Liver (tissue), 3 donors: ENCODE results near the gene KIR2DL1.
"Not testable (repeated sequence)": the region's sequence is repeated elsewhere in the genome, so short reads cannot be mapped to it uniquely, and the experiment has no call there.

Source experiments
- RAD21 ChIP-seq, 2 donors: IDR thresholded peaks; 2 replicates each; pipeline ENCODE4 v1.6.1; 2016; ENCODE audit warnings: antibody characterized with exemption in 2 of 2, mild to moderate bottlenecking in 2 of 2
- TF ChIP-seq, protein P1 (sequence below): fragments of 150-350 bp; IDR thresholded peaks from 2 replicates; pipeline ENCODE4 v1.5.1; 2017; ENCODE audit warnings: improper control_type of control experiment, low read depth, low read length; ENCODE audit not compliant: missing input control
- TF ChIP-seq, protein P2 (sequence below): IDR thresholded peaks from 2 replicates; pipeline ENCODE4 v1.6.1; 2016; ENCODE audit warnings: antibody characterized with exemption
- TF ChIP-seq, protein P3 (sequence below): IDR thresholded peaks from 2 replicates; pipeline ENCODE4 v1.6.1; 2016; ENCODE audit warnings: antibody characterized with exemption, mild to moderate bottlenecking
- donor health status: healthy.
- donor health status: healthy.

DNA sequence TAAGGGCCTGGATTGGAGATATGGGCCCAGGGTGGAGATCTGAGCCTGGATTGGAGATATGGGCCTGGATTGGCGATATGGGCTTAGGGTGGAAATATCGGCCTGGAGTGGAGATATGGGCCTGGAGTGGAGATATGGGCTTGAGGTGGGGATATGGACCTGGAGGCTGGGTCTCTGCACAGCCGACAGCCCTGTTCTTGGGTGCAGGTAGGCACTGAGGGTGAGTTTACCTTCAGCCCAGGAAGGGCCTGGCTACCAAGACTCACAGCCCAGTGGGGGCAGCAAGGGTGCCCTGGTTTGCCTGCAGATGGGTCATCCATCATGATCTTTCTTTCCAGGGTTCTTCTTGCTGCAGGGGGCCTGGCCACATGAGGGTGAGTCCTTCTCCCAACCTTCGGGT, 918 bp downstream of the KIR2DL1 start:
- TF ChIP-seq, protein P1, sequence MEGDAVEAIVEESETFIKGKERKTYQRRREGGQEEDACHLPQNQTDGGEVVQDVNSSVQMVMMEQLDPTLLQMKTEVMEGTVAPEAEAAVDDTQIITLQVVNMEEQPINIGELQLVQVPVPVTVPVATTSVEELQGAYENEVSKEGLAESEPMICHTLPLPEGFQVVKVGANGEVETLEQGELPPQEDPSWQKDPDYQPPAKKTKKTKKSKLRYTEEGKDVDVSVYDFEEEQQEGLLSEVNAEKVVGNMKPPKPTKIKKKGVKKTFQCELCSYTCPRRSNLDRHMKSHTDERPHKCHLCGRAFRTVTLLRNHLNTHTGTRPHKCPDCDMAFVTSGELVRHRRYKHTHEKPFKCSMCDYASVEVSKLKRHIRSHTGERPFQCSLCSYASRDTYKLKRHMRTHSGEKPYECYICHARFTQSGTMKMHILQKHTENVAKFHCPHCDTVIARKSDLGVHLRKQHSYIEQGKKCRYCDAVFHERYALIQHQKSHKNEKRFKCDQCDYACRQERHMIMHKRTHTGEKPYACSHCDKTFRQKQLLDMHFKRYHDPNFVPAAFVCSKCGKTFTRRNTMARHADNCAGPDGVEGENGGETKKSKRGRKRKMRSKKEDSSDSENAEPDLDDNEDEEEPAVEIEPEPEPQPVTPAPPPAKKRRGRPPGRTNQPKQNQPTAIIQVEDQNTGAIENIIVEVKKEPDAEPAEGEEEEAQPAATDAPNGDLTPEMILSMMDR, result not testable (repeated sequence)
- not testable (repeated sequence) for TF ChIP-seq RAD21 (IDR thresholded peaks at IDR 0.05)
- TF ChIP-seq, protein P2, sequence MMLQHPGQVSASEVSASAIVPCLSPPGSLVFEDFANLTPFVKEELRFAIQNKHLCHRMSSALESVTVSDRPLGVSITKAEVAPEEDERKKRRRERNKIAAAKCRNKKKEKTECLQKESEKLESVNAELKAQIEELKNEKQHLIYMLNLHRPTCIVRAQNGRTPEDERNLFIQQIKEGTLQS, result not testable (repeated sequence)
- TF ChIP-seq, protein P3, sequence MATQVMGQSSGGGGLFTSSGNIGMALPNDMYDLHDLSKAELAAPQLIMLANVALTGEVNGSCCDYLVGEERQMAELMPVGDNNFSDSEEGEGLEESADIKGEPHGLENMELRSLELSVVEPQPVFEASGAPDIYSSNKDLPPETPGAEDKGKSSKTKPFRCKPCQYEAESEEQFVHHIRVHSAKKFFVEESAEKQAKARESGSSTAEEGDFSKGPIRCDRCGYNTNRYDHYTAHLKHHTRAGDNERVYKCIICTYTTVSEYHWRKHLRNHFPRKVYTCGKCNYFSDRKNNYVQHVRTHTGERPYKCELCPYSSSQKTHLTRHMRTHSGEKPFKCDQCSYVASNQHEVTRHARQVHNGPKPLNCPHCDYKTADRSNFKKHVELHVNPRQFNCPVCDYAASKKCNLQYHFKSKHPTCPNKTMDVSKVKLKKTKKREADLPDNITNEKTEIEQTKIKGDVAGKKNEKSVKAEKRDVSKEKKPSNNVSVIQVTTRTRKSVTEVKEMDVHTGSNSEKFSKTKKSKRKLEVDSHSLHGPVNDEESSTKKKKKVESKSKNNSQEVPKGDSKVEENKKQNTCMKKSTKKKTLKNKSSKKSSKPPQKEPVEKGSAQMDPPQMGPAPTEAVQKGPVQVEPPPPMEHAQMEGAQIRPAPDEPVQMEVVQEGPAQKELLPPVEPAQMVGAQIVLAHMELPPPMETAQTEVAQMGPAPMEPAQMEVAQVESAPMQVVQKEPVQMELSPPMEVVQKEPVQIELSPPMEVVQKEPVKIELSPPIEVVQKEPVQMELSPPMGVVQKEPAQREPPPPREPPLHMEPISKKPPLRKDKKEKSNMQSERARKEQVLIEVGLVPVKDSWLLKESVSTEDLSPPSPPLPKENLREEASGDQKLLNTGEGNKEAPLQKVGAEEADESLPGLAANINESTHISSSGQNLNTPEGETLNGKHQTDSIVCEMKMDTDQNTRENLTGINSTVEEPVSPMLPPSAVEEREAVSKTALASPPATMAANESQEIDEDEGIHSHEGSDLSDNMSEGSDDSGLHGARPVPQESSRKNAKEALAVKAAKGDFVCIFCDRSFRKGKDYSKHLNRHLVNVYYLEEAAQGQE, result not testable (repeated sequence)
